Sciatic nerve (tissue), 2 donors: ENCODE results near the gene ARSG. TPM values are rescaled to one million over a fixed set of nuclear protein-coding genes. Genes with fewer than 3 reads are reported as not detected.
A peak's percentile ranks its signal among the peaks of the same experiment; 100 is the strongest.

Experiments used
- ATAC-seq: fragments of 200-7000 bp; cut with Tn5 transposase; one replicate; pipeline ENCODE4 v1.9.1; 2020; ENCODE audit warnings: mild to moderate bottlenecking, moderate library complexity
- DNase-seq: peaks from one replicate; pipeline ENCODE4 v3.0.0-alpha.2; 2020; ENCODE audit warnings: low spot score
- intact Hi-C: fragments of 100-400 bp; cut with DNase I; formaldehyde crosslinking; loops from one replicate; pipeline ENCODE4 v1.14.2; 2022
- total RNA-seq: library from RNA; stranded (reverse); fragmentation: NEBNext Ultra II Directional; extraction: Animal tissue kit (Norgen Biotek cat#: 25700); gene quantifications from one replicate; pipeline ENCODE4 v1.2.1, GENCODE V29; 2021
- donor health status: DM: no; HTN: no; CAD: no.
- donor health status: DM: no; HTN: no; CAD: no.

Gene ARSG
- total RNA-seq, 1 donor from 2014 or later, result 7.0 TPM

GRCh38 chr17:68383443-68384321 is 92.4 kb downstream of the ARSG start:
- DNase-seq (no peak), ATAC-seq (peak; percentile 16)
- intact Hi-C loops, result no loop called here

- DNase-seq, result no peak
- intact Hi-C loops, result no loop called here
- no peak for ATAC-seq
These were observed 93.2 kb downstream of the ARSG start for GRCh38 chr17:68384471-68384870.

DNA sequence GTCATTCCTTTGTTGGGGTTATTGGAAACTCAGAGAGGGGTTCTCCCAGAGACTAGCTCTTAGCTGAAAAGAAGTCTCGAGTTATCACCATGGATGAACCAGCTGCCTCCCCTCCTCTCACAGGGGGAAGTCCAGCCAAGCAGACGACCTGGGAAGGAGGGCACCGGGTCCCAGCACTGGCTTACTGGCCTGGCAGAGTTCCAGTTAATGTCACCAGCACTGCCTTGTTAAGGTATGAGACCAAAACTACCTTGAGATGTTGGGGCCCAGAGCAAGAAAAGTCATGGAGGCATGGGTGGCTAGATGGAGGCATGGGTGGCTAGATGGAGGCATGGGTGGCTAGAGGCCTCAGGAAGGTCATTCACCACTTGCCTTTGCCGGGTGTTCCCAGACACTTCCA is 93.6 kb downstream of the ARSG start:
- no peak for DNase-seq
- ATAC-seq, result no peak

DNA sequence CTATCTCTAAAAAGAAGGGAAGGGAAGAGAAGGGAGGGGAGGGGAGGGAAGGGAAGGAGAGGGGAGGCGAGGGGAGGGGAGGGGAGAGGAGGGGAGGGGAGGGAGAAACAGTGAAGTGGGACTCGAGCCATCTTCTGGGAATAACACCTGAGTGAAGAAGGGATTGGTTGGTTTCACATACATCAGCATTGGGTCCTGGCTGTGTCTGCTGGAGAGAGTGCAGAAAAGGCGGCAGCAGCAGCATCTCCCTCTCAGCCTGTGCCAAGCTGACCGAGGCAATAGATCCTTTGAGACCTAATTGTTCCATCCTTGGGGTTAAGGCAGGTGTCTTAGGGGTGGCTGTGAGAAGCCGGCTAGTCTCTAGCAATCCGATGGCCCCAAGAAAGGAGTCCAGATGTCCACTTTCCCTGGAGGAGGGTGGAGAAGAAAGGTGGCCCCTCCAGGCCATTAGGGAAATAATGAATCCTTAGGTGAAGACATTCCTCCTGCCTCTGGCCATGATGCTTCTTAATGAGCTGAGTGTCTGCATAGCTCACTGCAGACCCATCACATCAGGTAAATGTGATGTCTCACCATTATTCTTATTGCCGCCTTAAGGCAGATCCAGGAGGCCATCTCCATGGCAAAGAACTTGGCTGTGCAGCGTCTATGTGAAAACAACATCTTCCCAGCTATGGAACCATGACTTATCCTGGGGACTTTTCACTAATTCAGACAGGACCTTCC is 94.4 kb downstream of the ARSG start:
- intact Hi-C loops, result no loop called here
- ATAC-seq (no peak), DNase-seq (no peak)

More for the DNA sequence above, 93.6 kb downstream of the ARSG start:
- intact Hi-C loops, result no loop called here

DNA sequence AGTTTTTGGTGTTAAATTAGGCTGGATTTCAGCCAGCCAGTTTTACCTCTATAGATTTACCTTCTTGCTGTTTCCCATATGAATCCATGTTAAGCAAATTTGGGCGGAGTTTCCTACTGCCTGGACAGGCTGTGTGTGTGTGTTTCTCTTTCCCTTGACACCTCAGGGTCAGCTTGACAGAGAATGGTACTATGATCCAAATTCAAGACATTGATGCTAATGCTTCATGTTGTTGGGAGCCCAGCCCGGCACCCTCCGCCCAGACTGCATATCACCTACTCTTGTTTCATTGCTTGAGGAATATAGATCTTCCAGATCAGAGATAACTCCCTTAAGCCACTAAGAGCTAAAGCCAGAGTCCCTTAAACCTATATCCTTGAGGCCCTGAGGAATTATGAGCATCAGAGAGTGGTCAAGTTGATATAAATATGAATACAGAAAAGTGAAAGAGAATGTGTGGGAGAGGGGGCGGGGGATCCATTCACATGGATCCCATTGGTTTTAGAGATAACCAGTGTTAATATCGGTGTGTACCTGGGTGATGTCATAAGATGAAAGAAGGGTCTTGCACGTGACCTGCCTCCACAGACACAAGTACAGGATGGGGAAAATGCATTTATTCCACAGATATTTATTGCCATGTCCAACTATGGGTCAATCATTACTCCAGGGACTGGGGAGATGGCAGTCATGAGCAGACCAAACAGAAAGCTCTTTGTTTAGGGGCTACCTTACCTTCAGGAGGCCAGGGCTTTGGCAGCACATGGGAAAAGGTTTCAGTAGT is 96.3 kb downstream of the ARSG start:
- no peak for ATAC-seq
- DNase-seq, result no peak

DNA sequence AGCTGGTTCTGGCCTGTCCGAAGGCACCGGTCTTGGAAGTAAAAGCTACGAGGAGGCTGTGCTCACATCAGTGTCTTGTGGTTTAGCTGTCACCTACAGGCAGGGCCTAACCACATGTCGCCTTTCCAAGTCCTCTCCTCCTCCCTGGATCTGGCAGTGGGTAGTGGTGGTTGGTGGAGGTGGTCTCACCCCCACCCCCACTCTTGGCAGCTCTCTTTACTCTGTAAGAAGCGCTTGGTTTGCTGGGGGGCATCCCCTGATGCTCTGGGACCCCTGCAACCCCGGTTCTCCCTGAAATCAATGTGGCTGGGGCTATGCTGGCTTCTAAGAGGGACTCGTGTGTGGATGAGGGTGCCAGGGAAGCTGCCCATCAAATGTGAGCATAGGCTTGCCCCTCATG is 97.7 kb downstream of the ARSG start:
- ATAC-seq, result no peak
- intact Hi-C loops, result no loop called here
- DNase-seq, result no peak

More for the DNA sequence above, 96.3 kb downstream of the ARSG start:
- intact Hi-C loops, result no loop called here

DNA sequence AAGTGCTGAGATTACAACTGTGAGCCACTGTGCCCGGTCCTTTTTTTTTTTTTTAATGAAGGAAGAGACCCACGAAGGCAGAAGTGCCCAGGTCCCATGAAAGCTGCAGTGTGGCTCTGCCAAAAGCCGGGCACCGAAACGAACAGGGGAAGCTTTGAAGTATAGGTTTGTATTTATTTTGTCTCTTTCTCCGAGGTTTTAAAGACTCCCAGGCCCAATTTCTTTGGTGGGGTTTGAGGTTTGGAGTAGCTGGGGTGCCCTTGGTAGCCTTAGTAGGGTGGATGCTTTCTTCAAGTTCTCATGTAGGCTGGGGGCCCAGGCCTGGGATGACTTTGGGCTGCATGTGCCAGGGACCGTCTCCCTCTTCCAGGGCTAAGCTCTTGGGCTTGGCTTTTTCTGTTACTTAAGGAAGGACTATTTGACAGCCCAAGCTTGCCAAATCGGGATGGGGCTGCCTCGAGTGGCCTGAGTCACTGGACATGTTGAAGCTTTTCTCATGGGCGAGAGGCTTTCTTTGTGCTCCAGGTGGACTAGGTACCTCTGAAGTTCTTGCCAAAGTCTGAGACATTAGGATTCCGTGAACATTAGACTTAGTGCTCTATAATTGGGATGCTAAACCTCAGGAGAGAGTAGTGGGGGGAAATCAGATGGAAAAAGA is 99.7 kb downstream of the ARSG start:
- no peak for DNase-seq
- ATAC-seq, result peak; percentile 33
- intact Hi-C loops, result no loop called here

GRCh38 chr17:68391561-68392268 is 100.4 kb downstream of the ARSG start:
- intact Hi-C loops, result no loop called here
- ATAC-seq (peak; percentile 31), DNase-seq (no peak)

GRCh38 chr17:68394608-68395331 is 103.5 kb downstream of the ARSG start:
- ATAC-seq, result no peak
- DNase-seq, result no peak
- intact Hi-C loops, result no loop called here

GRCh38 chr17:68396226-68397107 is 105.2 kb downstream of the ARSG start:
- intact Hi-C loops, result no loop called here
- ATAC-seq (no peak), DNase-seq (no peak)

DNA sequence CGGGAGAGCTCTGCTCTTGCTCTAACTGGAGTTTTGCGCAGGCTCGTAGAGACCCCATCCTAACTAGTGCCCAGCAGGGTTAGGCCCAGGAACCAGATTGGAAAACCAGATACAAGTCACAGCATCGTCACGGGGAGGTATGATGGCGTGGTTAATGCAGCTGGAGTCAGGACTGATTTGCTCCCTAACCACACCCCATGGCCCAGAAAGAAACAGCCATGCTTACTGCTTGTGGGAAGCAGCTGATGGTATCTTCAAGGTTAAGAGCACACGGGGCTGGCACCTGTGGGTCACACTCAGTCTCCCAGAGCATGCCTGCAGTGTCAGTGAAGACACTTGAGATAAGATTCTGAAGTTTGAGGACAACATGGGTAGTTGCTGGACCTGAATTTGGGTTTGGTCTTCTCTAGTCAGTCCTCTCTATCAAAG is 105.8 kb downstream of the ARSG start:
- intact Hi-C loops, result no loop called here
- DNase-seq, result no peak
- no peak for ATAC-seq

DNA sequence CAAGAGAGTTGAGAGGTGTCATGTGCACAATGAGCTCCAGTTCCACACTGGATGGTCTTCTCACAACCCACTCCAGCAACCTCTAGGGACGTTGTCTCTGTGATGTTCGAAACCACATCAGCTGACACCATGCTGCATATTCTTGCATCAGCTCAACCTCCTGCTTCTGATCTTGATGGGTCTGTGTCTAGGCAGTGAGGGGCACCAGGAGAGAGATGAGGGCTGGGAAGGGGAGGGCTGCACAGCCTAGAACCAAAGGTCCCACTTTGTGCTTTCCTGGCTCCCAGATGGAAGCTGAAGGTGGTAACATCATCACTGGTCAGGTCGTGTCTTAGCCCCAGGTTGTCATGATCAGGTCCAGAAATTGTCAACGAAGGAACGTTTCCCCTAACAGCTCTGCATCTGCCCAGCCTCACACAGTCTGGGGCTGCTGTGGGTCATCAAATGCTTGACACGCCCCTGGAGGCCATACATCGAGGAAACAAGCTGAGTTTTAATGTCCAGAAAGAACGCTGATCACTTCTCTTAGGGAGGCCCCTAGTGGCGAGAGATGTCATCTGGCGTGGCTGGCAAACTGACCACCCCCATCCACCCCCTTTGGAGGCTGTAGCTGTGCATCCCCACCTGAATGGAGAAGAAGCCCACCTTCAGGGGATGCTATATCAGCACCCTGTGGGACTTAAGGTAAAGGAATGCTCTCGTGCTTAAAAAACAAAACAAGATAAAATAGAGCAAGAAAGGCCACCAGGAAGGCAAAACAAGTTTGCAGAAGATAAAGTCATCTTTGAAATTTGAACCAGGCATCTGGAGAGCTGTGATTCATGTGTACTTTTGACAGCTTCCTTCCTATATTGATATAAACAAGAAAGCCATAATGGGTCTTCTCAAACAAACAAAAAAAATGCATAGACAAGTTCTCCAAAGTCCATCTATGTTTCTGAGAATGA is 107.7 kb downstream of the ARSG start:
- no peak for DNase-seq
- ATAC-seq, result peak; percentile 81
- intact Hi-C loops, result no loop called here

- DNase-seq (no peak), ATAC-seq (peak; percentile 65)
- intact Hi-C loops, result no loop called here
These were observed 108.5 kb downstream of the ARSG start for GRCh38 chr17:68399638-68400403.

GRCh38 chr17:68400404-68400735 is 109.1 kb downstream of the ARSG start:
- intact Hi-C loops, result no loop called here
- ATAC-seq (no peak), DNase-seq (no peak)

GRCh38 chr17:68401288-68401687 is 110.0 kb downstream of the ARSG start:
- DNase-seq (no peak), ATAC-seq (no peak)
- intact Hi-C loops, result no loop called here
